ENCODE measurements around the gene ZFAND3. TPM values are rescaled to one million over a fixed set of nuclear protein-coding genes. Genes with fewer than 3 reads are reported as not detected.

Gene ZFAND3
- total RNA-seq, 2 experiments from 2014 or later, result 8.3 to 33.8 TPM

DNA sequence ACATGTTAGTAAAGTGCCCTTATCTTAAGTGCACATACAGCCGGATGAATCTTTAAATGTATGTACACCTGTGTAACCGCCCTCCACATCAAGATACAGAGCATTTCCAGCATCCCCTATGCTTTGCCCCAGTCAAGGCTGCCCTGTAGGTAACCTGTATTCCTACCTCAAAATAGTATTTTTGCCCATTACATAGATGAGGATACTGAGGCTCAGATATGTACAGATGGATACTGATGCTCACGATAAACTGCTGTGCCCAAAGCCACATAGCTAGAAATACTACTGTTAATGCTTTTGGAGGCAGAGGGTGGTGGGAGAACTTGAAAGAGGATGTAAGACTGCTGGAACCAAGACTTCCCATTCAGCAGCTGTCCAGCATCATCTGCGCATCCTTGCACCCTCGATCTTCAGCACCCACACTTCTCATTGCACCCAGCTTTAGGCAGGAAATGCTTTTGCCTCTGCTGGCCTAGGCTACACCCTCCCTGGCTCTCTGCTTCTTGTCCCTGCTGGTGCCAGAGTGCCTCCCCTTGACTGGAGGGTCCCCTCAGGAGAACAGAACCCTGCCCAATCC, 27.0 kb upstream of the ZFAND3 start:
- CTCF ChIA-PET (ENCODE audit: unreplicated experiment), result no interaction called here
- POLR2A ChIA-PET, result no interaction called here

DNA sequence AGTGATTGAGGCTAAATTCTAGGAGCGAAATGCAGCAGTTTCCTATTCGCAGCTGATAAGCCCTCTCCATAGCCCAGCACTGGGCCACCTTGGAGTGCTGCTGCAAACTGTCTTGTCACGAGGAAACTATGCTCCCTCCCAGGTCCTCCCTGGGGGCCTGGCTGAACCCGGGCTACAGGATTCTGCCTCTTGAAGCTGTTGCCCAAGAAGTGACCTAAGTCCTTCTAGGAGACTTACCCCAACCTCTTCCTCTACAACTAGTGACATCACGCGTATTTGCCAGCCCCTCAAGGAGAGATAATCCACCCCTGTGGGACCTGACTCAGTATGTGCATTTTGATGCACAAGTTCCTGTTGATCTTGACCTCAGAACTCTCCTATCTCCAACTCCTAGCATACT, 26.5 kb upstream of the ZFAND3 start:
- CTCF ChIA-PET (ENCODE audit: unreplicated experiment), result no interaction called here

More for the DNA sequence above, 27.0 kb upstream of the ZFAND3 start:
- Histone ChIP-seq H3K9me2 (ENCODE audit: insufficient read depth, low read length) (no peaks in the 10 kb centered on the region), H3K36me3 (ENCODE audit: insufficient read depth, low read length) (no peaks in the 10 kb centered on the region), H3K4me3 (ENCODE audit: low read depth, low read length, poor library complexity, severe bottlenecking) (no peak overlapping the region), H3K4me2 (ENCODE audit: low read length) (no peak overlapping the region), H4K20me1 (ENCODE audit: insufficient read depth, low read length) (no peaks in the 10 kb centered on the region), H3K9me3 (ENCODE audit: low read length) (no peaks in the 10 kb centered on the region), H3K79me2 (ENCODE audit: insufficient read depth, low read depth, low read length) (no peaks in the 10 kb centered on the region), H3K27ac (ENCODE audit: low read depth, low read length, poor library complexity, severe bottlenecking) (no peak overlapping the region), H2AFZ (ENCODE audit: low read length) (no peak overlapping the region), H3K4me1 (ENCODE audit: insufficient read depth, low read length, poor library complexity, severe bottlenecking) (no peaks in the 10 kb centered on the region)
- intact Hi-C loops (cut with micrococcal nuclease; ENCODE audit: unreplicated experiment), result no loop called here
- no TSS peak for BruUV-seq (replicated peaks)
- no peak for DNase-seq (ENCODE audit: low spot score)
- no peak for TF ChIP-seq EZH2phosphoT487 (IDR thresholded peaks at IDR 0.05; ENCODE audit: borderline replicate concordance, low read depth, low read length)
- TF ChIP-seq, protein P1, sequence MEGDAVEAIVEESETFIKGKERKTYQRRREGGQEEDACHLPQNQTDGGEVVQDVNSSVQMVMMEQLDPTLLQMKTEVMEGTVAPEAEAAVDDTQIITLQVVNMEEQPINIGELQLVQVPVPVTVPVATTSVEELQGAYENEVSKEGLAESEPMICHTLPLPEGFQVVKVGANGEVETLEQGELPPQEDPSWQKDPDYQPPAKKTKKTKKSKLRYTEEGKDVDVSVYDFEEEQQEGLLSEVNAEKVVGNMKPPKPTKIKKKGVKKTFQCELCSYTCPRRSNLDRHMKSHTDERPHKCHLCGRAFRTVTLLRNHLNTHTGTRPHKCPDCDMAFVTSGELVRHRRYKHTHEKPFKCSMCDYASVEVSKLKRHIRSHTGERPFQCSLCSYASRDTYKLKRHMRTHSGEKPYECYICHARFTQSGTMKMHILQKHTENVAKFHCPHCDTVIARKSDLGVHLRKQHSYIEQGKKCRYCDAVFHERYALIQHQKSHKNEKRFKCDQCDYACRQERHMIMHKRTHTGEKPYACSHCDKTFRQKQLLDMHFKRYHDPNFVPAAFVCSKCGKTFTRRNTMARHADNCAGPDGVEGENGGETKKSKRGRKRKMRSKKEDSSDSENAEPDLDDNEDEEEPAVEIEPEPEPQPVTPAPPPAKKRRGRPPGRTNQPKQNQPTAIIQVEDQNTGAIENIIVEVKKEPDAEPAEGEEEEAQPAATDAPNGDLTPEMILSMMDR (conservative IDR thresholded peaks at IDR 0.05; ENCODE audit: low read length), result no peak

DNA sequence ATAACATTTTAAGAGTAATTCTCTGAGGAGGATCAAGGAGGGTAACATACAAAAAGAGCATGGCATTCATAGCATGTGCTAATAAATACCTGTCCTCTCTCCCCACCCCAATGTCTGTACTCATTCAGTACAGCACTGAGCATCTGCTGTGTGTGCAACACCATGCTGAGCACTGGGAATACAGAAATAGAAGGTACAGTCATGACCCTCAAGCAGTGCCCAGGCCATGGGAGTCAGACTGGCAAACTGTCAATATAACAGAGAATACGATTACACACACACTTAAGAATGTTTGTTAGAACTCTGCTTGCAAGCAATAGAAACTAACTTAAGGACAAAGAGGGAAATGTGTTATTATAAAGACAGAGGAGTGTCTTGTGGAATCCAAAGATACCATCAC, 24.7 kb upstream of the ZFAND3 start:
- no peak overlapping the region for H3K4me2 ChIP-seq (ENCODE audit: low read length)
- no peaks in the 10 kb centered on the region for H3K9me2 ChIP-seq (ENCODE audit: insufficient read depth, low read length)
- H4K20me1 ChIP-seq (ENCODE audit: insufficient read depth, low read length), result no peaks in the 10 kb centered on the region
- no peaks in the 10 kb centered on the region for H3K4me1 ChIP-seq (ENCODE audit: insufficient read depth, low read length, poor library complexity, severe bottlenecking)
- POLR2A ChIA-PET, result interaction anchor here (0.7 kb wide), 1 partner anchor 65 kb away, joined by 5 read pairs; no protein-coding TSS in a partner anchor
- H2AFZ ChIP-seq (ENCODE audit: low read length), result no peak overlapping the region
- H3K36me3 ChIP-seq (ENCODE audit: insufficient read depth, low read length), result no peaks in the 10 kb centered on the region
- no peak for TF ChIP-seq EZH2phosphoT487 (IDR thresholded peaks at IDR 0.05; ENCODE audit: borderline replicate concordance, low read depth, low read length)
- TF ChIP-seq, protein P1 (conservative IDR thresholded peaks at IDR 0.05; ENCODE audit: low read length), result no peak
- no peak overlapping the region for H3K27ac ChIP-seq (ENCODE audit: low read depth, low read length, poor library complexity, severe bottlenecking)
- CTCF ChIA-PET (ENCODE audit: unreplicated experiment), result no interaction called here
- no TSS peak for BruUV-seq (replicated peaks)
- intact Hi-C loops (cut with micrococcal nuclease; ENCODE audit: unreplicated experiment), result no loop called here
- H3K4me3 ChIP-seq (ENCODE audit: low read depth, low read length, poor library complexity, severe bottlenecking), result no peak overlapping the region
- H3K79me2 ChIP-seq (ENCODE audit: insufficient read depth, low read depth, low read length), result no peaks in the 10 kb centered on the region
- no peak for DNase-seq (ENCODE audit: low spot score)
- no peaks in the 10 kb centered on the region for H3K9me3 ChIP-seq (ENCODE audit: low read length)

More for the DNA sequence above, 26.5 kb upstream of the ZFAND3 start:
- TF ChIP-seq EZH2phosphoT487 (IDR thresholded peaks at IDR 0.05; ENCODE audit: borderline replicate concordance, low read depth, low read length), result no peak
- TF ChIP-seq, protein P1 (conservative IDR thresholded peaks at IDR 0.05; ENCODE audit: low read length), result no peak
- intact Hi-C loops (cut with micrococcal nuclease; ENCODE audit: unreplicated experiment), result no loop called here
- no peaks in the 10 kb centered on the region for H3K9me3 ChIP-seq (ENCODE audit: low read length)
- no peak overlapping the region for H3K4me3 ChIP-seq (ENCODE audit: low read depth, low read length, poor library complexity, severe bottlenecking)
- no peak overlapping the region for H2AFZ ChIP-seq (ENCODE audit: low read length)
- no peaks in the 10 kb centered on the region for H4K20me1 ChIP-seq (ENCODE audit: insufficient read depth, low read length)
- no peaks in the 10 kb centered on the region for H3K4me1 ChIP-seq (ENCODE audit: insufficient read depth, low read length, poor library complexity, severe bottlenecking)
- no peak overlapping the region for H3K4me2 ChIP-seq (ENCODE audit: low read length)
- POLR2A ChIA-PET, result interaction anchor here (0.5 kb wide), 1 partner anchor 287 kb away, joined by 3 read pairs; no protein-coding TSS in a partner anchor
- no peak for DNase-seq (ENCODE audit: low spot score)
- H3K79me2 ChIP-seq (ENCODE audit: insufficient read depth, low read depth, low read length), result no peaks in the 10 kb centered on the region
- H3K27ac ChIP-seq (ENCODE audit: low read depth, low read length, poor library complexity, severe bottlenecking), result no peak overlapping the region
- H3K36me3 ChIP-seq (ENCODE audit: insufficient read depth, low read length), result no peaks in the 10 kb centered on the region
- BruUV-seq (replicated peaks), result no TSS peak
- no peaks in the 10 kb centered on the region for H3K9me2 ChIP-seq (ENCODE audit: insufficient read depth, low read length)

All from OCI-LY7 (cell line).